ENCODE data around the gene EIF3A. TPM values are rescaled to one million over a fixed set of nuclear protein-coding genes. Genes with fewer than 3 reads are reported as not detected.
"Not testable (repeated sequence)": the region's sequence is repeated elsewhere in the genome, so short reads cannot be mapped to it uniquely, and the experiment has no call there.

Gene EIF3A
- total RNA-seq, 4 donors from 2014 or later, result 124 to 149 (median 136) TPM

DNA sequence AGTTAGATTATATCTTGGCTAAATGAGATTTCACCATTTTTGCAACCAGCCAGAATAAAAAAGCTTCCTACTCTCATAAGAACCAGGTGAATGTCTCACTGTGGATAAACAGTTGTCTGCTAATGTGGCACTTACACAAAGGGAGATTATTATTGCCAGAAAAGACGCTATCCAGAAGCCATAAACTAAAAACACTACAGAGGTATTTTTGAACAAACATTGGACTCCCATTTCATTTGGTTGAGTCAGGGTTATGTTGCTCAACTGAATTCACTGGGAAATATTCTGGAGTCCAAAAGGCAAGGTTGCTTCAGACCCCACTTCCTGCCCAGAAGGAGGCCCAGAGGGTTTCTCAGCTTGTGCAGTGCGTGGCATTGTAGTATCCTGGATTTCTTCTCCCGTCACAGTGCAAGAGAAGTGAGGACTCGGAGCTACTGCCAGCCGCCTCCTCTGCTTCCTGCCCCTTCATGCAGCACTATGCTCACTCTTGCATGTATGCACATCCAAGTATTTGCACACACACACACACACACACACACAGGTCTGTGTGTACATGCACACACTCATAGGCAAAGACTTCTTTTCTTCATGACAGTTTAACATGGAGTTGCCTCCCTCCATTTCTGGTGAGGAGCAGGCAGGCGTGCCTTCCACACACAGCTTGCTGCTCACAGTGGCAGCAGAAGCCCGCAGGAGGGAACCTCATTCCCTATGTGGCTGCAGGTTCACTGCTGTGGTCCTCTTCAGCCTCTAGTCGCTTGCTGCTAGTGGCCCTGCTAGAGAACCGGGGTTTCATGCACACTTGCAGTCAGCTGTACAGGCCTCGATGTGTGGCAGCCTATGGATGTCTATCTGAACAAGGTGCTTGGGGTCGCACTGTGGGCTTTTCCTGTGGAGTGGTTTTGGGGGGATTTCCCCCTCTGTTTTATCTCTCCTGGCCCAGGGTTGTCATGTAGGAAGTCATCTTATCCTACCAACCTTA, 33.4 kb upstream of the EIF3A start:
- H3K9me3 ChIP-seq, result no peaks in the 10 kb centered on the region
- peak; percentile 57 for ATAC-seq
- WGBS, 2 donors (ENCODE audit: low coverage in 1 of 2), result 74 to 76% methylated on average over 5 to 7 of the region's 11 CpGs
- TF ChIP-seq POLR2AphosphoS5 (IDR thresholded peaks at IDR 0.05) (peak; percentile 76), EP300 (IDR thresholded peaks at IDR 0.05) (no peak), POLR2A (IDR thresholded peaks at IDR 0.05) (no peak)
- TF ChIP-seq, protein P1, sequence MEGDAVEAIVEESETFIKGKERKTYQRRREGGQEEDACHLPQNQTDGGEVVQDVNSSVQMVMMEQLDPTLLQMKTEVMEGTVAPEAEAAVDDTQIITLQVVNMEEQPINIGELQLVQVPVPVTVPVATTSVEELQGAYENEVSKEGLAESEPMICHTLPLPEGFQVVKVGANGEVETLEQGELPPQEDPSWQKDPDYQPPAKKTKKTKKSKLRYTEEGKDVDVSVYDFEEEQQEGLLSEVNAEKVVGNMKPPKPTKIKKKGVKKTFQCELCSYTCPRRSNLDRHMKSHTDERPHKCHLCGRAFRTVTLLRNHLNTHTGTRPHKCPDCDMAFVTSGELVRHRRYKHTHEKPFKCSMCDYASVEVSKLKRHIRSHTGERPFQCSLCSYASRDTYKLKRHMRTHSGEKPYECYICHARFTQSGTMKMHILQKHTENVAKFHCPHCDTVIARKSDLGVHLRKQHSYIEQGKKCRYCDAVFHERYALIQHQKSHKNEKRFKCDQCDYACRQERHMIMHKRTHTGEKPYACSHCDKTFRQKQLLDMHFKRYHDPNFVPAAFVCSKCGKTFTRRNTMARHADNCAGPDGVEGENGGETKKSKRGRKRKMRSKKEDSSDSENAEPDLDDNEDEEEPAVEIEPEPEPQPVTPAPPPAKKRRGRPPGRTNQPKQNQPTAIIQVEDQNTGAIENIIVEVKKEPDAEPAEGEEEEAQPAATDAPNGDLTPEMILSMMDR (IDR thresholded peaks at IDR 0.05), result no peak
- no peak overlapping the region for H3K4me3 ChIP-seq
- peak overlapping the region in 1 of 4 donors; percentile 45 for H3K27ac ChIP-seq
- H3K36me3 ChIP-seq, result peaks cover 0 to 90% of the 10 kb centered on the region in 2 donors
- H3K27me3 ChIP-seq, result no peaks in the 10 kb centered on the region
- H3K4me1 ChIP-seq, result peaks cover 0 to 13% (median 0%) of the 10 kb centered on the region in 3 donors

DNA sequence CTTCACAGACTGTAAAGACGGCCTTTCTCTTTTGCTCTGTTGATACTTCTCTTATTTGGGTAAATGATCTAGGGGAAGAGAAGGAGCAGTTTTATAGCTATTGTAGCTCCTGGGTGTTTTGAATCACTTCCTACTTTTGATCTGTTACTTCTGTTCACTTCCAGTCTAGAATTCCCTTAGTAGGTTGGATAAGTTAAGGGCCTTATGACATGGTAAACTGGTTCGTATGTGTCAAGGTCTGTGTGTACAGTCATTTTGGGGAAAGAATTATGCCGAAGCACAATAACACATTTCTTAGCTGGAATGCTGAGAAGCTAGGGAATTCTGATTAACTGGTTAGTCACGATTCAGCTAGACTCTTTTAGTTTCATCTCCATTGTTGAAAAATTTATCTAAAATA, 31.4 kb upstream of the EIF3A start:
- Histone ChIP-seq H3K4me1 (peaks cover 0 to 13% (median 0%) of the 10 kb centered on the region in 3 donors), H3K9me3 (no peaks in the 10 kb centered on the region), H3K27ac (no peak overlapping the region), H3K4me3 (no peak overlapping the region), H3K36me3 (peaks cover 0 to 83% of the 10 kb centered on the region in 2 donors), H3K27me3 (no peaks in the 10 kb centered on the region)
- ATAC-seq, result no peak
- TF ChIP-seq, protein P1 (IDR thresholded peaks at IDR 0.05), result no peak
- TF ChIP-seq POLR2AphosphoS5 (IDR thresholded peaks at IDR 0.05) (no peak), POLR2A (IDR thresholded peaks at IDR 0.05) (no peak), EP300 (IDR thresholded peaks at IDR 0.05) (no peak)
- WGBS, 2 donors (ENCODE audit: low coverage in 1 of 2), result 84 to 90% methylated on average over 4 of the region's 4 CpGs

DNA sequence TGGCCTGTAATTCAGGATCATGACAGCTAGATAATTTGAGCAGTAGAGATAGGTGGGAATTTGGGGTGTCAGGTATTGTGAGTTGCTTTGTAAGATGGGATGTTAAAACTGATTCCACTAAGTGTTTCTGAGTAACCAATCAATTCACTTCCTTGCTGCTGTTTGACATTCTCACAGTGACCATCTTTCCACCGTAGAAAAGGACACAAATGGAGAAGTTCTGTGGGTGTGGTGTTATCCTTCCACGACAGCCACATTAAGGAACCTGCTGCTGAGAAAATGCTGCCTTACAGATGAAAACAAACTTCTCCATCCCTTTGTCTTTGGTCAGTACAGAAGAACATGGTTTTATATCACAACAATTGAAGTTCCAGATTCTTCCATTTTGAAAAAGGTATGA, 27.2 kb upstream of the EIF3A start:
- Histone ChIP-seq H3K36me3 (peaks cover 0 to 50% of the 10 kb centered on the region in 2 donors), H3K4me1 (peaks cover 0 to 13% (median 3%) of the 10 kb centered on the region in 3 donors)
- not testable (repeated sequence) for ATAC-seq, H3K27me3 ChIP-seq, H3K4me3 ChIP-seq, H3K9me3 ChIP-seq, H3K27ac ChIP-seq
- WGBS, 2 donors (ENCODE audit: low coverage in 1 of 2), result 77 to 100% methylated on average over 2 of the region's 2 CpGs

DNA sequence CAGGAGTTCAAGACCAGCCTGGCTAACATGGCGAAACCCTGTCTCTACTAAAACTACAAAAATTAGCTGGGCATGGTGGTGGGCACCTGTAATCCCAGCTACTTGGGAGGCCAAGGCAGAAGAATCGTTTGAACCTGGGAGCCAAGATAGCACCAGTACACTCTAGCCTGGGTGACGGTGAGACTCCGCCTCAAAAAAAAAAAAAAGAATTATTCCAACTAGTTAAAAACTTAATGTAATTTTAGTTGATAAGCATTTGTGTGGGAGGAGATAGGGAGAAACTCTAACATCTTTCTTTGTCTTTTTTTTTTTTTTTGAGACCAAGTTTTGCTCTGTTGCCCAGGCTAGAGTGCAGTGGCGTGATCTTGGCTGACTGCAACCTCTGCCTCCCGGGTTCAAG, 26.5 kb upstream of the EIF3A start:
- not testable (repeated sequence) for H3K27me3 ChIP-seq, H3K4me3 ChIP-seq, ATAC-seq, H3K27ac ChIP-seq, H3K9me3 ChIP-seq
- Histone ChIP-seq H3K4me1 (peaks cover 0 to 13% (median 3%) of the 10 kb centered on the region in 3 donors), H3K36me3 (peaks cover 0 to 43% of the 10 kb centered on the region in 2 donors)
- WGBS, 2 donors (ENCODE audit: low coverage in 1 of 2), result 90 to 97% methylated on average over 4 to 6 of the region's 6 CpGs

DNA sequence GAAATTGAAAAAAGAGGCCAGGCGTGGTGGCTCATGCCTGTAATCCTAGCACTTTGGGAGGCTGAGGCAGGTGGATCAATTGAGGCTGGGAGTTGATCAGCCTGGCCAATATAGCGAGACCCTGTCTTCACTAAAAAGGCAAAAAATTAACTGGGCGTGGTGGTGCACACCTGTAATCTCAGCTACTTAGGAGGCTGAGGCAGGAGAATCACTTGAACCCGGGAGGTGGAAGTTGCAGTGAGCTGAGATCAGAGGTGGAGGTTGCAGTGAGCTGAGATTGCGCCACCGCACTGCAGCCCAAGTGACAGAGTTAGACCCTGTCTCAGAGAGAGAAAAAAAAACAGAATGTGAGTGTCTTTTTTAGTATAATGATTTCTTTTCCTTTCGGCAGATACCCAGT, 25.3 kb upstream of the EIF3A start:
- not testable (repeated sequence) for H3K9me3 ChIP-seq, H3K27ac ChIP-seq, H3K27me3 ChIP-seq, H3K4me3 ChIP-seq, ATAC-seq
- 92 to 97% methylated on average over 5 to 7 of the region's 7 CpGs for WGBS, 2 donors (ENCODE audit: low coverage in 1 of 2)
- peaks cover 0 to 13% (median 3%) of the 10 kb centered on the region in 3 donors for H3K4me1 ChIP-seq
- peaks cover 0 to 31% of the 10 kb centered on the region in 2 donors for H3K36me3 ChIP-seq

DNA sequence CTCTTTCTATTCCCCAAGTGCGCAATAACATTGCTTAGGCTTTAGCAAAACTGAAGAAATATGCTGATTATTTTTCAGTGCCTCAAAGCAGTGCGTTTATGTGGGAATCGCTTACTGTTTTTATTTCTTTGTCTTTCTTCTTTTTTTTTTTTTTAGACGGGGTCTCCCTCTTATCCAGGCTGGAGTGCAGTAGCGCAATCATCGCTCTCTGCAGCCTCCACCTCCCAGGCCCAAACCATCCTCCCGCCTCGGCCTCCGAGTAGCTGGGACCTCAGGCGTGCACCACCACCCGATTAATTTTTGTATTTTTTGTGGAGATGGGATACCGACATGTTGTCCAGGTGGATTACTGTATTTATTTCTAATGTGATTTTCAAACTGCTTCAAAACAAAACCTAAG, 24.5 kb upstream of the EIF3A start:
- no peak for TF ChIP-seq POLR2AphosphoS5 (IDR thresholded peaks at IDR 0.05)
- TF ChIP-seq, protein P1 (IDR thresholded peaks at IDR 0.05), result no peak
- no peak for TF ChIP-seq POLR2A (IDR thresholded peaks at IDR 0.05)
- TF ChIP-seq EP300 (IDR thresholded peaks at IDR 0.05), result no peak
- Histone ChIP-seq H3K36me3 (peaks cover 0 to 24% of the 10 kb centered on the region in 2 donors), H3K9me3 (no peaks in the 10 kb centered on the region), H3K27ac (no peak overlapping the region), H3K27me3 (no peaks in the 10 kb centered on the region), H3K4me1 (peaks cover 0 to 13% (median 3%) of the 10 kb centered on the region in 3 donors), H3K4me3 (peak overlapping the region; percentile 66 to 91)
- WGBS, 2 donors (ENCODE audit: low coverage in 1 of 2), result 93 to 96% methylated on average over 4 to 11 of the region's 12 CpGs
- ATAC-seq, result no peak
